Large intestine (tissue), 3 donors: ENCODE results near the gene ZNF207. TPM values are rescaled to one million over a fixed set of nuclear protein-coding genes. Genes with fewer than 3 reads are reported as not detected.
A peak's percentile ranks its signal among the peaks of the same experiment; 100 is the strongest.
"Not testable (repeated sequence)": the region's sequence is repeated elsewhere in the genome, so short reads cannot be mapped to it uniquely, and the experiment has no call there.

ENCODE experiments used
- DNase-seq, 2 donors: peaks; one replicate each; pipeline versions ENCODE4 v3.0.0 to v3.0.0-alpha.2; 2013
- H3K27ac ChIP-seq: one replicate; pipeline ENCODE4 v1.5.1; 2013; ENCODE audit warnings: low read length
- H3K27me3 ChIP-seq: 2 replicates; pipeline ENCODE4 v1.6.1; 2013; ENCODE audit warnings: low read length; ENCODE audit not compliant: control insufficient read depth, insufficient read depth
- H3K36me3 ChIP-seq: 2 replicates; pipeline ENCODE4 v1.6.1; 2013; ENCODE audit warnings: low read length; ENCODE audit not compliant: control insufficient read depth, insufficient read depth
- H3K4me1 ChIP-seq: one replicate; pipeline ENCODE4 v1.6.1; 2013; ENCODE audit warnings: low read length; ENCODE audit not compliant: control insufficient read depth, insufficient read depth
- H3K4me3 ChIP-seq: one replicate; pipeline ENCODE4 v1.5.1; 2013; ENCODE audit warnings: low read length
- H3K9me3 ChIP-seq: one replicate; pipeline ENCODE4 v1.6.1; 2013; ENCODE audit warnings: mild to moderate bottlenecking, low read depth, low read length, moderate library complexity; ENCODE audit not compliant: control insufficient read depth
- WGBS: methylation state at CpG from one replicate; pipeline ENCODE4 v1.1.5; 2013; ENCODE audit warnings: low lambda C conversion rate; ENCODE audit not compliant: insufficient coverage; 5-methylcytosine and 5-hydroxymethylcytosine counted together
- polyA plus RNA-seq: library from polyadenylated mRNA; unstranded; fragments of 120-200 nt; gene quantifications from one replicate; pipeline ENCODE4 v1.2.1, GENCODE V29; 2013

The ZNF207 gene
- polyA plus RNA-seq, 1 donor, result 194 TPM

DNA sequence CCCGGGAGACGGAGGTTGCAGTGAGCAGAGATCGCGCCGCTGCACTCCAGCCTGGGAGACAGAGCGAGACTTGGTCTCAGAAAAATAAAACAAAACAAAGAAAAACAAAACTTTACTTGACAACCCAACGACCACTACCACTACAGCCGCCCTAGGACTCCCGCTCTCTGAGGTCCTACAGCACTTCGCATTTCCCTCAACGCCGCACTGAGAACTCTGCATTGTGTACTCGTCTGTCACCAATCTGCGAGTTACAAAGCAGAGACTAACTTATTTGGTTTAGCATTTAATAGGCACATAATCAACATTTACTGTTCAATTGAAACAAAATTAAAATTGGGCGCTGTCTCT lies 479 bp upstream of the ZNF207 start:
- DNase-seq, result no peak
- whole genome bisulfite sequencing, result no CpG with 5 or more reads among the region's 15 CpGs

DNA sequence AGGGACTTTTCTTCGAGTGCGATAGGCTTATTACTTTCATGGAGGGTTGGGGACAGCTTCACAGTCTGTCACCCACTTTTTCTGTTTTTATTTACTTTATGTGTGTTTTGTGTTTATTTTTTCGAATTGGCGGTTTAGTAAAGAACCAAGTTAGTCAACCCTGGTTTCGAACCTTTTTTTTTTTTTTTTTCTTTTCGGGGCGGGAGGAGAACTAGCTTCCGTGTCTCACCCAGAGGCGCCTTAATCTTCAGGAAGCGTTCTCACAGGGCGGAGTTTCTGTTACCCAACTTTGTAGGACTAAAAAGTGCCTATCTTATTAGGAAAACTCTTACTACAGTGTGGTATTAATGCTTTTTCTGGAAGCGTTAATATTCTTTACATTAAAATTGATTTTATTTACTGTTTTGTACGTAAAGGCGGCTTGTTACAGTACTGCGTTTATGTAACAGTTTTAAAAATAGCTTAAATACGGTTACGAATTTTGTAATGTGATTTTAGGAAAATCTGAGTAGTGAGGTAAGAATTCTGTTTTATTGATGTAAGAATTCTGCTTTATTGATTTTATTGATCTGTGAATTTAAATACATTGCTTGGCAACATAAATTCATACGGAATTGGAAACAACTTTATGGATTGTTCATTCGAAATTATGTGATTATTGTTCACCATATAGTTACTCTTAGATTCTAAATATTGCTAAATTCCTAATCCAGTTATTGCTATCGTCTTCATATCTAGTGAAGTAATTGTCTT lies 885 bp downstream of the ZNF207 start:
- Histone ChIP-seq H3K36me3 (peaks cover 32% of the 10 kb centered on the region), H3K9me3 (peaks cover 3% of the 10 kb centered on the region), H3K27me3 (no peaks in the 10 kb centered on the region), H3K4me1 (peaks cover 20% of the 10 kb centered on the region), H3K27ac (peak overlapping the region; percentile 99), H3K4me3 (peak overlapping the region; percentile 94)
- WGBS, result 0% methylated on average over 7 of the region's 20 CpGs
- peak in 1 of 2 donors; percentile 70 for DNase-seq

More for the DNA sequence above, 479 bp upstream of the ZNF207 start:
- peak overlapping the region; percentile 94 for H3K4me3 ChIP-seq
- peaks cover 17% of the 10 kb centered on the region for H3K4me1 ChIP-seq
- no peaks in the 10 kb centered on the region for H3K27me3 ChIP-seq
- peaks cover 3% of the 10 kb centered on the region for H3K9me3 ChIP-seq
- peak overlapping the region; percentile 99 for H3K27ac ChIP-seq
- peaks cover 19% of the 10 kb centered on the region for H3K36me3 ChIP-seq

DNA sequence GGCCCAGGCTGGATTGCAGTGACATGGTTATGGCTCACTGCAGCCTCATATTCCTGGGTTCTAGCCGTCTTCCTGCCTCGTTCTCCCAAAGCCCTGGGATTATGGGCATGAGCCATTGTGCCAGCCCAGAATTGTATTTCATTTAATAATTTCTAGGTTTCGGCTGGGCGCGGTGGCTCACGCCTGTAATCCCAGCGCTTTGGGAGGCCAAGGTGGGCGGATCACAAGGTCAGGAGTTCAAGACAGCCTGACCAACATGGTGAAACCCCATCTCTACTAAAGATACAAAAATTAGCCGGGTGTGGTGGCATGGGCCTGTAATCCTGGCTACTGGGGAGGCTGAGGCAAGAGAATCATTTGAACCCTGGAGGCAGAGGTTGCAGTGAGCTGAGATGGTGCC lies 2.8 kb downstream of the ZNF207 start:
- Histone ChIP-seq H3K4me1 (peaks cover 20% of the 10 kb centered on the region), H3K36me3 (peaks cover 39% of the 10 kb centered on the region)
- H3K27me3 ChIP-seq, H3K9me3 ChIP-seq, H3K27ac ChIP-seq, DNase-seq, H3K4me3 ChIP-seq: not testable (repeated sequence)
- WGBS, result no CpG with 5 or more reads among the region's 9 CpGs

DNA sequence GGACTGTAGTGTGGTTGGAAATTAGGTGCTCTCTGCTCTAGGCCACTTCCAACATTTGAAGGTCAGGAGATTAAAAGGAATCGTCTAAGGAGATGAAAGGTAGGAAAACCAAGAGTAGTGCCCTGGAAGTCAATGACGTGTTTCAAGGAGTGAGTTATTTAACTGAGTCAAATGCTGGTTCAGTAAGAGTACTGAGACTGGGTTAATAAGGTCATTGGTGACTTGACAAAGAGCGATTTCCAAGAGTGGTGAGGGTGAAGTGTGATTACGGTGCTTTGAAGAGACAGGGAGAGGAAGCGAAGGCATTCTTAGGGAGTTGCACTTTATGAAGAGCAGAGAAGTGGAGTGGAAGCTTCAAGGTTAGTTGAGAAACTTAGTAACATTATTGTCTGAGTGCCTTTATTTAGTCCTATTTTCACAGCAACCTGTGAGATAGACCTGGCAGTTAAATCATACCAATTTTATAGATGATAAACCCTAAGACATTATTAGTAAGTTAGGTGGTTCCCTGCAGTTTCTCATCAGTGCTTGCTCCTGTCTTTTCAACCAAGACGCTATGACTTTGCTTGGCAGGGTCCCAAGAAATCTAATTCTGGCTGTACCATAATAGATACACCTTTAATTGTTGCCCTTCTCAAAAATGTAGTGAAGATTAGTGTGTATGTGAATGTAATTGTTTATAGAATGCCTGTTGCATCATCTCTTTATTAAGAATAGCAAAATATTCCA lies 5.9 kb downstream of the ZNF207 start:
- peaks cover 8% of the 10 kb centered on the region for H3K4me1 ChIP-seq
- H3K27me3 ChIP-seq, result no peaks in the 10 kb centered on the region
- no peak for DNase-seq
- H3K36me3 ChIP-seq, result peaks cover 65% of the 10 kb centered on the region
- H3K9me3 ChIP-seq, result no peaks in the 10 kb centered on the region
- no peak overlapping the region for H3K4me3 ChIP-seq
- 75% methylated on average over 2 of the region's 6 CpGs for WGBS
- H3K27ac ChIP-seq, result no peak overlapping the region

DNA sequence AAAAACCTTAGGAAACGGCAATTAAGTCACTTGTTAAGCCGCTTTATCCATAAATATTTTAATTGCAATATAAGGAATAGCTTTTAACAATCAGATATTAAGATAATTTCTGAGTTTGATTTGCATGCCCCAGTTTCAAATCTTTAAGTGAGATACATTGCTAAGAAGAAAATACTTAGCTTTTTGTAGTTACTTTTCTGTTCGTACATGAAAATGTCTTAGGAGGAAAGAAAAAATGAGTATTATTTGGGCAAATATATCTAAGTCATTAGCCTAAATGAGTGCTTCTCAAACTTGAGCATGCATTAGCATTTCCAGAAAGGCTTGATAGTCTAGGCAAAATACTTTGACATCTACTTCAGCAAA lies 6.4 kb downstream of the ZNF207 start:
- no peak for DNase-seq
- no peak overlapping the region for H3K27ac ChIP-seq
- H3K9me3 ChIP-seq, result no peaks in the 10 kb centered on the region
- H3K4me1 ChIP-seq, result peaks cover 8% of the 10 kb centered on the region
- WGBS, result 90% methylated on average over 2 of the region's 3 CpGs
- H3K36me3 ChIP-seq, result peaks cover 69% of the 10 kb centered on the region
- H3K27me3 ChIP-seq, result no peaks in the 10 kb centered on the region
- no peak overlapping the region for H3K4me3 ChIP-seq

DNA sequence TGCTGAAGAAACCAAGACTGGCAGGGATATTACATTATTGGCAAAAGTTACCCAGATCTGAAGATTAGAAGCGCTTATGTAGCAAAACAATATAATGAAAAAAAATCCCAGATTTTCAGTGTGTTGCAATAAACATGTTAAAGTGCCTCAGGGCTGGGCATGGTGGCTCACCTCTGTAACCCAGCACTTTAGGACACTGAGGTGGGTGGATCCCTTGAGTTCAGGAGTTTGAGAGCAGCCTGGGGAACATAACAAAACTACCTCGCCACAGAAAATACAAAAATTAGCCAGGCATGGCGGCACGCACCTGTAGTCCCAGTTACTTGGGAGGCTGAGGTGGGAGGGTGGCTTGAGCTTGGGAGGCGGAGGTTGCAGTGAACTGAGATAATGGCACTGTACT lies 6.8 kb downstream of the ZNF207 start:
- no peak for DNase-seq
- Histone ChIP-seq H3K27ac (no peak overlapping the region), H3K36me3 (peaks cover 69% of the 10 kb centered on the region), H3K27me3 (no peaks in the 10 kb centered on the region), H3K4me1 (peaks cover 6% of the 10 kb centered on the region), H3K4me3 (no peak overlapping the region), H3K9me3 (no peaks in the 10 kb centered on the region)
- WGBS, result 100% methylated on average over 1 of the region's 5 CpGs

DNA sequence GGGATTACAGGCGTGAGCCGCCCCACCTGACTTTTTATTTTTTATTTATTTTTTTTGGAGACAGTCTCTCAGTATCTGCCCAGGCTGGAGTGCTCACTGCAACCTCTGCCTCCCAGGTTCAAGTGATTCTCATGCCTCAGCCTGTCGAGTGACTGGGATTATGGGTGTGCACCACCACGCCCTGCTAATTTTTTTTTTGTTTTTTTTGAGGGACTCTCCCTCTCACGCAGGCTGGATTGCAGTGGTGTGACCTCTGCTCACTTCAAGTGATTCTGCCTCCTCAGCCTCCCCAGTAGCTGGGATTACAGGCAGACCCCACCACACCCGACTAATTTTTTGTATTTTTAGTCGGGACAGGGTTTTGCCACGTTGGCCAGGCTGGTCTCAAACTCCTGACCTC lies 7.7 kb downstream of the ZNF207 start:
- Histone ChIP-seq H3K4me3 (no peak overlapping the region), H3K27ac (no peak overlapping the region), H3K36me3 (peaks cover 70% of the 10 kb centered on the region), H3K27me3 (no peaks in the 10 kb centered on the region), H3K9me3 (no peaks in the 10 kb centered on the region), H3K4me1 (peaks cover 4% of the 10 kb centered on the region)
- WGBS, result 67% methylated on average over 3 of the region's 8 CpGs
- DNase-seq, result no peak

DNA sequence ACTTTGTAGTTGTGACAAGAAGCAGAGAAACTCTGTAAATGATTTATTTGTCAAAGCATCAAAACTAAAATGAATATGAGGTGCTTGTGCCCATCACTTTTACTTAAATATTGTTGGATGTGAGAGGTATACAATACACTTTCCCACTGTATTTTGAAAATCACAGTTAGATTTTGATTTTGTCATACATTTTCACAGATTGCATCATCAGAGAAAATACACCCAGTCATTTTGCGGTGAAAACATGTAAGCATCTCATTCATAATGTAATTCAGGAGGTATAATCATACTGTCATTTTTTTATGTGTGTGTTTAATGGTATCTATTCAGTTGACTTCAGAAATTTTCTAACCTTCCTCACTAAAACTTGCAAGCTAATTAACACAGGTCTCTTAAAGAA lies 11.3 kb downstream of the ZNF207 start:
- no peak for DNase-seq
- Histone ChIP-seq H3K36me3 (peaks cover 70% of the 10 kb centered on the region), H3K27ac (no peak overlapping the region), H3K4me3 (no peak overlapping the region), H3K4me1 (no peaks in the 10 kb centered on the region), H3K9me3 (no peaks in the 10 kb centered on the region), H3K27me3 (no peaks in the 10 kb centered on the region)
- WGBS, result no CpG with 5 or more reads among the region's 1 CpG

DNA sequence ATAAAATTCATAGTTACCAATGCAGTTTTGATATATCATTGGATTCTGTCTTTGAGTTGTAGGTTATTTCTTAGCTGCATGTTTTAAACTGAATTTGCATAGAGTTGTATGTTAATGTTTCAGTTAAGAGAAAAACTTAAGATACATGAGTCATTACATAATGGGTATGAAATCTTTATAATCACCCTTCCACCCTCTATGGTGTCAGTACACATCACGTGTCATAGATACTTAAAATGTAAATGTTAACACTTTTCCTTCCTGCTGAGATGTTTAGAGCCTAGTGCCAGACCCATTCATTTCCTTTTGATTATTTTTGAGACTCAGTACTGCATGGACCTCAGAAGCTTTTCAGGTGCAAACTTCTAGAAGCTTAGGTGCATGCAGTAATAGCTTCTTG lies 20.5 kb downstream of the ZNF207 start:
- no peak for DNase-seq
- no peaks in the 10 kb centered on the region for H3K9me3 ChIP-seq

DNA sequence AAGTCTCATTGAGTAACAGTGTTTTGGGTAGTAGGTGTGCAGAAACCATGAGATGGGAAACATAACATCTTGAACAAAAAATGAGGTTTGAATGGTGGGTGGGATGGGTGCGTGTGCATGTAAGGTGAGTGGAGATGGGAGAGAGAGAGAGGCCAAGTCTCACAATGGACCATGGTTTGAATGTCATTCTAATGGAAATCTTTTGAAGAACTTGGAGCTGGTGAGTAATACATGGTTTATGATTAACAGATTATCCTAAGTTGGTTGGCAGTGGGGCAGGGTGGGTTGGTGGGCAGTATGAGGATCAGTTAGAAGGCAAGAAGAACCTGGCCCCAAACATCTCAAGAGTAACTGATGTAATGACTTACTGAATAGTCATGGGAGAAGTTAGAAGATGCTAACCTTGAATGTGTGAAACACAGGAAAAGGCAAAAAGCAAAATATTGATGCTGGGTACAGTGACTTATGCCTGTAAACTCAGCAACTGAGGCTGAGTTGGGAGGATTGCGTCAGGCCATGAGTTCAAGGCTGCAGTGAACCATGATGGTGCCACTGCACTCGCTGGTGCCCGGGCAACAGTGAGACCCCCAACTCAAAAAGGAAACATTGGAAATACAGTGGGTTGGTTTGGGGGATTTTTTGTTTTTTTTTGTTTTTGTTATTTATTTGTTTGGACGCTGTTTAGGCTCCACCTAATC lies 32.7 kb downstream of the ZNF207 start:
- Histone ChIP-seq H3K4me3 (no peak overlapping the region), H3K4me1 (no peaks in the 10 kb centered on the region), H3K9me3 (no peaks in the 10 kb centered on the region), H3K27me3 (no peaks in the 10 kb centered on the region), H3K36me3 (peaks cover 27% of the 10 kb centered on the region), H3K27ac (no peak overlapping the region)
- DNase-seq, result no peak
- 100% methylated on average over 2 of the region's 5 CpGs for WGBS

More for the DNA sequence above, 20.5 kb downstream of the ZNF207 start:
- H3K27me3 ChIP-seq, result no peaks in the 10 kb centered on the region
- H3K36me3 ChIP-seq, result peaks cover 70% of the 10 kb centered on the region
- no peak overlapping the region for H3K27ac ChIP-seq
- no CpG with 5 or more reads among the region's 1 CpG for WGBS
- H3K4me1 ChIP-seq, result no peaks in the 10 kb centered on the region
- H3K4me3 ChIP-seq, result no peak overlapping the region
